Posterior vena cava (tissue), 2 donors: ENCODE data around the gene SELENBP1. TPM values are rescaled to one million over a fixed set of nuclear protein-coding genes. Genes with fewer than 3 reads are reported as not detected.
"Not testable (repeated sequence)": the region's sequence is repeated elsewhere in the genome, so short reads cannot be mapped to it uniquely, and the experiment has no call there.

Experiments used
- DNase-seq: peaks from one replicate; pipeline ENCODE4 v3.0.0-alpha.2; 2020; ENCODE audit warnings: low spot score
- intact Hi-C, 2 donors: fragments of 100-400 bp; cut with DNase I; formaldehyde crosslinking; loops; one replicate each; pipeline versions ENCODE4 v1.14.1 to v1.14.2; 2022 to 2023
- total RNA-seq, 2 donors: library from RNA; stranded (reverse); fragmentation: NEBNext Ultra II Directional; extraction: Animal tissue kit (Norgen Biotek cat#: 25700); gene quantifications; one replicate each; pipeline ENCODE4 v1.2.1, GENCODE V29; 2021
- donor health status: DM: yes; HTN: yes; CAD: no.
- donor health status: DM: yes; HTN: yes; CAD: no.

Gene SELENBP1
- total RNA-seq, 2 donors from 2014 or later: 14.9 to 50.4 TPM

- intact Hi-C loops: loop anchor here in 1 of 2 donors (10.0 kb wide), 1 partner anchor 1104 kb away; no protein-coding TSS in a partner anchor
- DNase-seq: not testable (repeated sequence)
Observed at GRCh38 chr1:151350323-151350722, 22.2 kb downstream of the SELENBP1 start.

- no peak for DNase-seq
- intact Hi-C loops: no loop called here
Observed at GRCh38 chr1:151347523-151348246, 24.8 kb downstream of the SELENBP1 start.

GRCh38 chr1:151346769-151347522 is 25.6 kb downstream of the SELENBP1 start, which contains the start of gene RFX5:
TSS of gene RFX5 (minus strand) at chr1:151347252. CDS start at chr1:151346320, 932 bp downstream.
- DNase-seq: peak; percentile 97
- intact Hi-C loops: no loop called here

- intact Hi-C loops: no loop called here
- DNase-seq: no peak
Observed at GRCh38 chr1:151346082-151346768, 26.3 kb downstream of the SELENBP1 start.

DNA sequence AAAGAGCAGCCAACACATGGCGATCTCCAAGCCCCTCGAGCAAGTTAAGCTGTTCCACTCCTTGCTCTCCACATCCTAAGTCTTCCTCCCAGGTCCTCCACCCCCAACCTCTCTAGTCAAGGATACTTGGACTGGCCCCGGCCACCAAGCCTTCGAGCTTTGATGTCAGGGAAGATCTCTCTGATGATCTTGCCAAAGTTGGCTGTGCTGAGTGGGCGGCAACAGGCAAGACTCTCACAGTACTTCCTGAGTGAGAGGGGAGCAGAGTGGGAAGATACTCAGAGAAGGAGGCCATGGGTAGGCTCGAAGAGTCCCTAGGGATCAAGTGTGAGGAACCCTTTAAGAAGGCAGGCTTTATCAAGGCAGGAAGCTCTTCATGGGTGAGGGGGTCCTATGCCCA is 28.2 kb downstream of the SELENBP1 start:
- DNase-seq: no peak
- intact Hi-C loops: loop anchor here (5.0 kb wide), 2 partner anchors 42 to 57 kb away; no protein-coding TSS in a partner anchor

GRCh38 chr1:151343587-151343986 is 28.9 kb downstream of the SELENBP1 start:
- DNase-seq: no peak
- intact Hi-C loops: loop anchor here (5.0 kb wide), 2 partner anchors 41 to 56 kb away; no protein-coding TSS in a partner anchor

- intact Hi-C loops: loop anchor here (5.0 kb wide), 2 partner anchors 40 to 55 kb away; no protein-coding TSS in a partner anchor
- DNase-seq: no peak
Observed at GRCh38 chr1:151342569-151342968, 29.9 kb downstream of the SELENBP1 start.

GRCh38 chr1:151342021-151342420 is 30.5 kb downstream of the SELENBP1 start:
- intact Hi-C loops: loop anchor here (5.0 kb wide), 2 partner anchors 40 to 55 kb away; no protein-coding TSS in a partner anchor
- no peak for DNase-seq

GRCh38 chr1:151340870-151341754 is 31.4 kb downstream of the SELENBP1 start:
- no peak for DNase-seq
- intact Hi-C loops: loop anchor here (5.0 kb wide), 2 partner anchors 39 to 54 kb away; no protein-coding TSS in a partner anchor

DNA sequence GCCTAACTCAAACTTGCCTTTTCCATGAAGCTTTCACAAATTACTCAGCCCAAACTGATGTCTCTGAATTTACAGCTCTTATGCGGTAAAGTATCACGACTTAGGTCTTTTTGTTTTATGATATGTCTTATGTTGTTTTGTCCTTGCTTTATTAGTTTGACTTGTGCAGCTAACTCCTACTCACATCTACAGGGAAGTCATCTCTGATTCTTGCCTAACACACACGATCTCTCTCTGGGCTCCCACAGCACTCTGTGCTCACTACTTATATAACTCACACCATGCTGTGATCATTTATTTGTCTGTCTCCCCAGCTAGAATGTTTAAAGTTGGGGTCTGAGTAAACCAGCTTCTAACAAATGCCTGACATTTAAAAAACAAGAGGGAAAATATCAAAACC is 35.9 kb downstream of the SELENBP1 start:
- intact Hi-C loops: no loop called here
- no peak for DNase-seq

DNA sequence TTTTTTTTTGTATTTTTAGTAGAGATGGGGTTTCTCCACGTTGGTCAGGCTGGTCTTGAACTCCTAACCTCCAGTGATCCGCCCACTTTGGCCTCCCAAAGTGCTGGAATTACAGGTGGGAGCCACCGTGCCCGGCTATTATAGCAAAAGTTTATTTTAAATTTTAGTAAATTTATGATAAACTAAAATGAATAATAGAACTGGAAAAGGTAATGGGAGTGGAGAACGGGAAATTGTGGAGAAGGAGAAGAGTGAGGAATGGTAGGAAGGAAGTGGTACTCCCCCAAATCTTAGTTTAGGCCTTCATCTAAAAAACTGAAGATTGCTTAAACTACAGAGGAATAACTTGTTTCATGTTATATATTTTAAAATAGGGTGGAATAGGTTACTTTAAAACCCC is 37.7 kb downstream of the SELENBP1 start:
- intact Hi-C loops: no loop called here
- no peak for DNase-seq

DNA sequence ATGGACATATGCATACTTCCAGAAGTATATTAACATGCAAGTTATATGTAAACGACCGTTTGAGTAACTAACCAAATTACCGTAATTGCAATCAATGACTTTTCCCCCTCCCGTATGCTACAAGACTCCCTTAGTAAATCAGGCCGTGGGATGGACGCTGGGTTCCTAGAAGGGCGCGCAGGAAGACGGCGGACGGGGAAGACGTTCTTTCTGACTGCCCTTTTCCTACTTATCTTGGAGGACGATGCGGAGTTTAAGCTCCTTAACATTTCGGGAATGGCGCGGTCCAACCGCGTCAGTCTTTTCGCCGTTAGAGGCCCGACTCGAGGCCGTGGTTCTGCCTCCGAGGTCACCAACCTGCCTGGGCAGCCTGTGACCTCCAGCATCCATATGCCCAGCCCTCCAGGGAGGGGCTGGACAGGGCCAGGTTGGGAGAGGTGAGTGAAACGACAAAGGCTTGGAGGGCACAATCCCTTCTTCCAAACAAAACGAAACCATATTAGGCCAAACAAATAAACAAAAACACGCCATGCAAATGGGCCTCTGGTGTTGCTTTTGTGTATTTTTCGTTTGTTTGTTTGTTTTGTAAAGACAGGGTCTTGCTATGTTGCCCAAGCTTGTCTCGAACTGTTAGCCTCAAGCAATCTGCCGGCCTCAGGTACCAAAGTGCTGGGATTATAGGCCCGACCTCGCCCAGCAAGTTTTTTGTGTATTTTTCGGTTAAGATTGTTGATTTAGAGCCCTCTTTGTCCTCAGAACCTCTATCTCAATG is 44.4 kb downstream of the SELENBP1 start:
- intact Hi-C loops: no loop called here
- no peak for DNase-seq

DNA sequence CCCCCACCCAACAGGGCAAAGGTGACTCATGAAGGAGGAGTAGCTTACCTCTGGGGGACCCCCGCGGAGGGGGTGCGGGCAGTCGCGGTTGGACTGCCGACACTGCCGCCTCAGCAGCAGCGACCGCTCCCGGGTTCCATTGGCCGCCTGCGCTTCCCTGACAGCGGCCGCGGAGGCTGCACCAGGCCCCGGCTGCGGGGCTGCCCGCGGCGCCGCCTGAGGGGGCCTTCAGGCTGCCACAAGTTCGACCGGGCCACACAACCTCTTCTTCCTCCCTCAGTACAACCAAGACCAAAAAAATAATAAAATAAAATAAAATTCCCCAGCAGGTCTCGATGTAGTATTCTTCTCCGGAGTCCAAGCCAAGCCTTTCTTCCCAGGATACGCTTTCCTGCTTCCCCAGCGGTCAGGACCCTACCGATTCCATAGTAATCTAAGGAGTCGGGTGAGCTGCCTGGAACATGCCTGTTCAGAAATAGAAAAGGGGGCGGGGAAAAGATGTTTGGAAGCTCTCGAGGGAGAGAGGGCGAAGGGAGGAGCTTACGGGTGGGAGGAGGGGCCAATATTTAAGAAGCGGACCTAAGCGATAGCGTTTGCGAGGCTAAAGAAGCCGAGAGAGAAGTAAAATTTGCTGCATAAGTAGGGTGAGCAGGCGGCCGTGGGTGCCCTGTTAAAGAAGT is 45.1 kb downstream of the SELENBP1 start, which contains the start of gene PI4KB:
Gene PI4KB (minus strand): TSS at position 194 of the 680 bp plus-strand sequence. CDS start 10,935 bp downstream, outside the sequence.
- peak; percentile 94 for DNase-seq
- intact Hi-C loops: no loop called here

GRCh38 chr1:151326619-151327222 is 45.8 kb downstream of the SELENBP1 start:
- intact Hi-C loops: no loop called here
- DNase-seq: peak; percentile 85

DNA sequence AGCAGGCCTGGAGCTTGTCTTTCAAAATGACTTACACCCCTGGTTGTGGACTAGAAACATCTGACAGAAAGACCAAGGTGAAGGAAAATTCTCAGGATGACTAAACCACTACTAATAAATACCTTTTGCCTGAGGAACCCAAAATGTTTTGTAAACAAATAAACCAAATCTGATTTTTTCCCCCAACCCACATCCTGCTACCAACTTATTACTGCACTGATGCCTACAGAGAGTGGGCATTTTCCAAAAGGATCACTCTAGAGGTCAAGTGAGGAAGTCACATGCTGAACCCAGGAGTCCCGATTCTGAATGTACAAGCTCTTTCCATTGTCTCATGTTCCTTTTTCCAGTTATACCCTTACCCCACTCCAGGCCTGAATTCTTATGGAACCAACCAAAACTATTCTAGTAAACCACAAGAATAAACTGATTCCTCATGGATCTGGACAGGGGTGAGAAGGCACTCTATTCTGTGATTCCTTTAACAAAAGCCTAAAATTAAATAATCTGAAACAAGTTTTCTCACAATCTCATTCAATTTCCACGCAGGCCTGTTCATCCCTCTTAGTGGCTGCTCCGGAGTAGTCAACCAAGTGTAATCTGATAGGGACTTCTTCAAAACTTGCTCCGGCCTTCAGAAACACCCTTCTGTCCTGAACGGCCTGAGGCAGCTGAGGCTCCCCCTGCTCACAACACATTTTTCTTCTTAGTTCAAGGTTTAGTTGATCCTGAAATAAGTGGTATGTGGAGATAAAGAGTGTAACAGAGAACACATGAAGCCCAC is 46.7 kb downstream of the SELENBP1 start:
- intact Hi-C loops: no loop called here
- DNase-seq: no peak

- intact Hi-C loops: no loop called here
- DNase-seq: no peak
Observed at GRCh38 chr1:151325231-151325630, 47.3 kb downstream of the SELENBP1 start.
